ENCODE data around the gene CDK5RAP1. TPM values are rescaled to one million over a fixed set of nuclear protein-coding genes. Genes with fewer than 3 reads are reported as not detected.
A peak's percentile ranks its signal among the peaks of the same experiment; 100 is the strongest.
"Not testable (repeated sequence)": the region's sequence is repeated elsewhere in the genome, so short reads cannot be mapped to it uniquely, and the experiment has no call there.

Gene CDK5RAP1
- total and polyA plus RNA-seq, 8 donors, result 8.1 to 63.9 (median 11.9) TPM

DNA sequence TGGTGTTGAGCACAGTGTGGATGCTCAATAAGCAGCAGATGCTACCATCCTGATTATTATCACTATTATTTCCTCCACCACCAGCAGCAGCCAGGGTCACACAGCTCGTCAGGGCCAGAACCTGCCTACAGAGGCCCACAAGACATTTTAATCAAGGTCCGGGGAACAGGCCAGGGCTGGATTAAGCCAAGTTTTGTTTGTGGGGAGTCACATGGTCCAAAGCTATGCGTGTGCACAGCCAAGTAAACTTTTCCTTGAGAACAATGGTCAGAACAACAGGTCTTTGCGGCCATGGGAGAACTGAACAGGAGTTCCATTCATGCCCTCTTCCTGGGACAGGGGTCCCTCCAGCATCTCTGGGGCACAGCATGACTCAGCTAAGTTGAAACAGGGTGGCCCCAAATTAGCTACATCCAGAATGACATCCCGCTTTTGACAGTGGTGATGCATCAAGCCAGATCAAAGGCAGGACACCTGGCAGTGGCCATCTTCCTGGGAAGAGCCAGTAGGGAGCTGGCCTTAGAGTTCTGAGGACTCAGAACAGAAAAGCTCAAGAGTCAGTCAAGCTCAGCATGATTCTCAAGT lies 30.6 kb upstream of the CDK5RAP1 start:
- DNase-seq, result no peak
- H3K27ac ChIP-seq, result no peak overlapping the region
- intact Hi-C loops (cut with DNase I), result no loop called here
- TF ChIP-seq, protein P1, sequence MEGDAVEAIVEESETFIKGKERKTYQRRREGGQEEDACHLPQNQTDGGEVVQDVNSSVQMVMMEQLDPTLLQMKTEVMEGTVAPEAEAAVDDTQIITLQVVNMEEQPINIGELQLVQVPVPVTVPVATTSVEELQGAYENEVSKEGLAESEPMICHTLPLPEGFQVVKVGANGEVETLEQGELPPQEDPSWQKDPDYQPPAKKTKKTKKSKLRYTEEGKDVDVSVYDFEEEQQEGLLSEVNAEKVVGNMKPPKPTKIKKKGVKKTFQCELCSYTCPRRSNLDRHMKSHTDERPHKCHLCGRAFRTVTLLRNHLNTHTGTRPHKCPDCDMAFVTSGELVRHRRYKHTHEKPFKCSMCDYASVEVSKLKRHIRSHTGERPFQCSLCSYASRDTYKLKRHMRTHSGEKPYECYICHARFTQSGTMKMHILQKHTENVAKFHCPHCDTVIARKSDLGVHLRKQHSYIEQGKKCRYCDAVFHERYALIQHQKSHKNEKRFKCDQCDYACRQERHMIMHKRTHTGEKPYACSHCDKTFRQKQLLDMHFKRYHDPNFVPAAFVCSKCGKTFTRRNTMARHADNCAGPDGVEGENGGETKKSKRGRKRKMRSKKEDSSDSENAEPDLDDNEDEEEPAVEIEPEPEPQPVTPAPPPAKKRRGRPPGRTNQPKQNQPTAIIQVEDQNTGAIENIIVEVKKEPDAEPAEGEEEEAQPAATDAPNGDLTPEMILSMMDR (IDR thresholded peaks at IDR 0.05), result no peak
- no peak for FAIRE-seq
- 54 to 58% methylated on average over 5 of the region's 5 CpGs for WGBS, 2 donors
- no peaks in the 10 kb centered on the region for H3K27me3 ChIP-seq
- H3K4me3 ChIP-seq, result no peak overlapping the region
- H3K36me3 ChIP-seq, result no peaks in the 10 kb centered on the region
- no peaks in the 10 kb centered on the region for H3K4me1 ChIP-seq
- ATAC-seq, result peak in 2 of 4 donors; percentile 32 to 55
- H3K9me3 ChIP-seq, result no peaks in the 10 kb centered on the region

DNA sequence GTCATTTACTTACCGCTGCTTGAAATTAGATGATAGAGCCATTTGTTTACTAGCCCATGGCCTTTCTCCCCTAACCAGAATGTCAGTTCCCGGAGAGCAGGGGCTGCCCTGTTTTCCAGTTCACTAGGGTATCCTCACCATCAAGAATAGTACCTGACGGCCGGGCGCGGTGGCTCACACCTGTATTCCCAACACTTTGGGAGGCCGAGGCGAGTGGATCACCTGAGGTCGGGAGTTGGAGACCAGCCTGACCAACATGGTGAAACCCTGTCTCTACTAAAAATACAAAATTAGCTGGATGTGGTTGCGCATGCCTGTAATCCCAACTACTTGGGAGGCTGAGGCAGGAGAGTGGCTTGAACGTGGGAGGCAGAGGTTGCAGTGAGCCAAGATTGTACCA lies 22.6 kb upstream of the CDK5RAP1 start:
- H3K27ac ChIP-seq; H3K27me3 ChIP-seq; H3K36me3 ChIP-seq; H3K4me1 ChIP-seq; DNase-seq; H3K4me3 ChIP-seq; intact Hi-C loops (cut with DNase I); H3K9me3 ChIP-seq; ATAC-seq; FAIRE-seq: not testable (repeated sequence)
- WGBS, 2 donors, result 94 to 97% methylated on average over 11 of the region's 11 CpGs

DNA sequence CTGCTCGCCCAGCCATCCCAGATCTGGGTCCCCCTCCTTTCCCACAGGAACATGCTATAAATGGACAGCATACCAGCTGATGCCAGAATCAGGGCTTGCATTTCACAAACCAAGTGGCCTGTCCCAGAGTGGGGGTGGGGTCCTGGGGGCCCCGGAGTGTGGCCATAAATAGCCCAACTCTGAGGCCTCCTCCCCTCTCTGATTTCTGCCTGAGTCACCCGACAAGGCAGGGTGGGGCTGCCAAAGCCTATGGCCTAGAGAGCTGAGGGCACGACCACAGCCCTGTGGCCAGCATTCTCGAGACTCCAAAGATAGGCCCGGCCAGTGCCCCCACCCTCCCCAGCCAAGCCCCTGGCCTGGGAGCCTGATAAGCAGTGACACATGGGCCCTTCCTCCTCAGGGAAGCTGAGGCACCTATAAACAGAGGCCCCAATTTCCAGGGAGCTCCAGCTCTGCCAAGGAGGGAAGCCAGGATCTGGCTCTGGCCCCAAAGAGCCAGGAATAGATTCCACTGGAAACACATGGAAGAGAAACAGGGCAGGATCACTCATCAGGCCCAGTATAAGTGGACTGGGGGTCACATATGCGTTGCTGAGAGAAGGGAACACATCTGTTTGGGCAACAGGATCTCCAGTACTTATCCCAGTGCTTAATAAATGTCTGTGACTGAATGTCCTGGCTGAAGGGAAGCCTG lies 22.0 kb upstream of the CDK5RAP1 start:
- Histone ChIP-seq H3K36me3 (no peaks in the 10 kb centered on the region), H3K9me3 (no peaks in the 10 kb centered on the region), H3K4me3 (no peak overlapping the region), H3K27ac (no peak overlapping the region), H3K4me1 (no peaks in the 10 kb centered on the region), H3K27me3 (no peaks in the 10 kb centered on the region)
- WGBS, 2 donors, result 77% methylated on average over 7 of the region's 7 CpGs
- intact Hi-C loops (cut with DNase I), result no loop called here
- ATAC-seq (peak in 2 of 4 donors; percentile 62 to 63), FAIRE-seq (no peak), DNase-seq (no peak)
- TF ChIP-seq, protein P1 (IDR thresholded peaks at IDR 0.05), result no peak

DNA sequence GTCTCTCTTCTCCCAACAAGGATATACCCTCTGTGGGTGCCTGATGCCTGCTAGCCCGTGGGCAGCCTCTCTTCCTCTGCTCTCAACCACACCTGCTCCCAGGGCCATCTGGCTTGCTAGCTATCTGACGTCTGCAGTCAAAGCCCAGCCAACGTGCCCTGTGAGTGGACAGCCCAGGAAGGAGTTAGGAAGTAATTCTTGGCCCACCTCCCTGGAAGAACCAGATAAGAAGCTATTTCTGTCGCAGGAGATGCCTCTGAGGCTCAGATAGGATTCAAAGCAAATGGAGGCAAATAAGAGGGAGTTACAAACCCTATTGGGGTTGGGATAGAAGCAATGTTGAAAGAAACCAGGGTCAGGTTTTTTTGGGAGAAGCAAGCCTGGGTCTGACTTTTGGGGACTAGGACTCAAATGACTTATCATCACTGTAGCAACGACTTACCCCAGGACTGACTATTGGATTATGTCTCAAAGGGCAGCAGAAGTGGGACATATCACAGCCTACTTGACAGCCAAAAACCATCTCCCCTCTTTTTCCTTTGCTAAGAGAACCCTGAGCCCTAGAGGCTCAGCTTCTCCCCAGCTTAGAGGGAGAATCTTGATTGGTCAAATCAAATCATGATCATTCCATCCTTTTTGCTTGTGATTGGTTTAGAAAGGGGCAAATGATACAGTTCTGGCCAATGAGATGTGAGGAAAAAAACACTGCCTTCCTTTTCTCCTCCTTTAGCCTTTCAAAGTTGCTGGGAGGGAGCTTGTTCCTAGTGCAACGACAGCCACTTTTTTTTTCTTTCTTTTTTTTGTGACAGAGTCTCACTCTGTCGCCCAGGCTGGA lies 18.0 kb upstream of the CDK5RAP1 start:
- intact Hi-C loops (cut with DNase I), result no loop called here
- no peak for FAIRE-seq

DNA sequence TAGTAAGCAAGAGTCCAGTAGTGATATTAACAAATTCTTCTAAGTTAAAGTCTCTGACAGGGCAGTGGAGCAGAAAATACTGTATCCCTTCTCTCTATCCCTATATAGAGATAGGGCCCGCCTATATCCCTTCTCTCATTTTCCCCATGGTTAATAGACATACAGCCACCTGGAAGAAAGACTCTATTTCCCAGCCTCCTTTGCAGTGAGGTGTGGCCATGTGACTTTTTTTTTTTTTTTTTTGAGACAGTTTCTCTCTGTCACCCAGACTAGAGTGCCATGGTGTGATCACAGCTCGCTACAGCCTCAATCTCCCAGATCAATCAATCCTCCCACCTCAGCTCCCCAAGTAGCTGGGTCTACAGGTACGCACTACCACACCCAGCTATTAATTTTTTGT lies 16.7 kb upstream of the CDK5RAP1 start:
- Histone ChIP-seq H3K27me3 (no peaks in the 10 kb centered on the region), H3K9me3 (no peaks in the 10 kb centered on the region), H3K4me1 (no peaks in the 10 kb centered on the region), H3K27ac (no peak overlapping the region), H3K36me3 (no peaks in the 10 kb centered on the region), H3K4me3 (no peak overlapping the region)
- FAIRE-seq (no peak), ATAC-seq (no peak), DNase-seq (no peak)
- WGBS, 2 donors, result 90 to 92% methylated on average over 3 of the region's 3 CpGs
- TF ChIP-seq, protein P1 (IDR thresholded peaks at IDR 0.05), result no peak
- intact Hi-C loops (cut with DNase I), result no loop called here

More for the DNA sequence above, 18.0 kb upstream of the CDK5RAP1 start:
- ATAC-seq (peak; percentile 19 to 64 (median 38)), DNase-seq (peak in 1 of 6 donors; percentile 55)
- Histone ChIP-seq H3K4me3 (no peak overlapping the region), H3K9me3 (no peaks in the 10 kb centered on the region), H3K36me3 (no peaks in the 10 kb centered on the region), H3K4me1 (no peaks in the 10 kb centered on the region), H3K27ac (no peak overlapping the region), H3K27me3 (no peaks in the 10 kb centered on the region)
- WGBS, 2 donors, result 45 to 54% methylated on average over 7 of the region's 7 CpGs
- TF ChIP-seq, protein P1 (IDR thresholded peaks at IDR 0.05), result no peak
